Measurements from ENCODE around the gene LHPP.

The LHPP gene

DNA sequence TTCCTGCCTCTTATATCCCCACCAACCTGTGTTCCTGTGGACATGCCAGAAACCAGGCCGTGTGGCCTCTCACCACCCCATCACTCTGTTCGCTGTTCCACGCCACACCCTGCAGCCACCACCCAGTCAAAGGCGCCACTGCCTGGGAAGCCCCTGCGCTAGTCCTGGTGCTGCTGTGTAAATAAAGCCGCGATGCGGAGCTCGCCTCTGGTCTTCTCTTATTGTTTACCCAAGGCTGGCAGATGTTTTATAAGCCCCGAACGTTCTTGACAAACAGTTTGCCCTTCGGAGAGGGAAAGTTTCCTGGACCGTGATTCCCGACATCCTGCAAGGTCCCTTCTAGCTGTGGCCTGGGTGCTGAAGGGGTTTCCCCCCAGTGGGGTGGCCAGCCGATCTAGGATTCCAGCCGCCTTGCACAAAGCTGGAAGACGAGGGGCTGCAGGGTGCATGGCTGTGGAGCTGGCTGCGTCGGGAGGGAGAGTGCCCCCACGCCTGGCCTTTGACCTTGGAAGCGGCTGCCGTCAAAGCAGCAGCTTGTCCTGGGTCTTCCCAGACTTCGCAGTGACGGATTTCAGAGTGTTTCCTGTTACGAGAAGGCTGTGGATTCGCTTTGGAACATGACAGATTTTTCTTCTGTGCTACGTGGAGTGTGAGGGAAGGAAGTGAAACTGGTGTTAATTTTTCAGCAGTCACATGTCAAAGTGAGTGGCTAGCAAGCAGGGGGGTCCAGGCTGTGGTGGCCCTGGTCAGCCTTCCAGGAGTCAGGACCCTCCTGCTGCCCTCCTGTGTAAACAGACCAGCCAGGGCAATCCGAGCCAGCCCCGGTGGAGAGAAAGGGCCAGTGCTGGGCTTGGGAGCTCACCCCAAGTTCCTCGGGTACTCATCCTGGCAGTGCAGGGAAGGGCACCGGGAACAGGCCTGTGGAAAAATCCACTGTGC, 61.6 kb downstream of the LHPP start:
- DNase-seq = no peak

GRCh38 chr10:124523901-124524300, 62.3 kb downstream of the LHPP start:
- no peak for DNase-seq

GRCh38 chr10:124524991-124525653, 63.5 kb downstream of the LHPP start:
- no peak for DNase-seq

DNA sequence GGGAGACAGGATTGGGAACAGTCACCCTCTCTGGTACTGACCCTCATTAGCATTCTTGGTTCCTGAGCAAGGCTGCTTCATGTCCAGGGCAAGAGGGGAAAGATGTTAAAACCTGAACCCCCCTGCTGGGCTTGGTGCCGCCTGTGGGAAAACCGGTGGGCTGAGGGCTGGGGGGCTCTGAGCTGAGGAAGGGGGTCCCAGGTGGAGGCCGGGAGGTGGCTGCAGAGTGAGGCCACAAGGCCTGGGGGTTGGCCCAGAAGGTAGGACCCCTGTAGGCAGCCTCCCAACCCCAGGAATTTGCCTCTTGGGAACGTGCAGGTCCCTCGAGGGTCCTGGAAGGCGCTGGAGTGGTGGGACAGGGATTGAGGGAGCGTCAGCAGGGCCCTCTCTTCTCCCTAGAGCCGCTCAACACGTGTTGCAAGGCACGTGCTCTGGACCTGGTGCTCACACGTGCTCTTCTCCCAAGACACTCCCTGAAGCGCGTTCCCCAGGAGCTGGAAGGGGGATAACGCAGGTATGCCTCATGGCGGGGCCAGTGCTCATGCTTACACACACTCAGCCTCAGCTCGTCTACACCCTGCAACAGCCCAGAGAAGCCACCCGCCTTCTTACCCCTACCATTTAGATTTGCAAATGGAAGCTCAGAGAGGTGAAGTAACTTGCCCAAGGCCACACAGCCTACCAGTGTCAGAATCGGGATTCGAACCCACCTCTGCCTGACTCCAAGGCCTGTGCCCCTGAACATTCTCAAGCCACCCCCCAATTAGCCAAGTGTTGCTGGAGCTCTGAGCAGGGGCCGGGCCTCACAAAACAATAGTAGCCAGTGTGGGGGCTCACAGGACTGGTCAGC, 64.4 kb downstream of the LHPP start:
- no peak for DNase-seq

- DNase-seq = no peak
These were observed 65.1 kb downstream of the LHPP start for GRCh38 chr10:124526621-124527267.

DNA sequence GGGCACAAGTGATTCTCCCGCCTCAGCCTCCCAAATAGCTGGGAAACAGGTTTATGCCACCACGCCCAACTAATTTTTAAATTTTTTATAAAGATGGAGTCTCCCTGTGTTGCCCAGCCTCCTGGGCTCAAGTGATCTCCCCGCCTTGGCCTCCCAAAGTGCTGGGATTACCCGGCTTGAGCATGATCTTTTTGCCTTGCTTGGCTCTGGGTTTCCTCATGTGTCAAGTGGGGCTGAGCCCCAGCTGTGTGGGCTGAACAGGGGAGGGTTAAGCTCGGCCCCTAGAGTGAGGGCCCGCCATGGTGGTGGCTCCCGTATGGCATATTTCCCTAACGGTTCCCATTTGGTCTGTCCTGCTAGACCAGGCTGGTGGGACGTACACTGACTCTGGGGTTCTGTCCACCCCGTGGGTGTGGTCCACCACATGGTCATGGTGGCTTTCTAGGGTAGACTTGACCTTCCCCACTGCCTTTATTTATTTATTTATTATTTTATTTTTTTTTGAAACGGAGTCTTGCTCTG, 66.3 kb downstream of the LHPP start:
- no peak for DNase-seq

- DNase-seq = no peak
These were observed 68.1 kb downstream of the LHPP start for GRCh38 chr10:124529661-124530214.

DNA sequence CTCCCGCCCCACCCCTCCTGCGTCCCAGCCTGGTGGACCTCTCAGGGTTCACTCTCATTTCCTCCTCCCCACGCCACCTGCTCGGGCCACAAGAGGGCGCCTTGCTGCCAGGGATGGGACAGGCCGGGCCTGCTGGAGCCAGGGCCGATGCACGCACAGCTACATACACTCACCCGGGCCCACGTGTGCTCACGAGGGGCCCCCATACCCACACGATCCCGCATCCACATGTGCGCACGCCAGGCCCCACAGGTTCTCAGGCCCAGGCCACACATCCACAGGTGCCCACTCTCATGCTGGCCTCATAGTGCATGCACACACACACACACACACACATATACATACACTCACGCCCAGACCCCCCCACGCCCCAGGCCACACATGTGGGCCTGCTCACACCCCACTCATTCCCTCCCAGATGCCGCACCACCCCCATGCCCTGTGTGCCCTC, 68.6 kb downstream of the LHPP start:
- DNase-seq = peak; percentile 84

- no peak for DNase-seq
These were observed 69.2 kb downstream of the LHPP start for GRCh38 chr10:124530816-124531215.

DNA sequence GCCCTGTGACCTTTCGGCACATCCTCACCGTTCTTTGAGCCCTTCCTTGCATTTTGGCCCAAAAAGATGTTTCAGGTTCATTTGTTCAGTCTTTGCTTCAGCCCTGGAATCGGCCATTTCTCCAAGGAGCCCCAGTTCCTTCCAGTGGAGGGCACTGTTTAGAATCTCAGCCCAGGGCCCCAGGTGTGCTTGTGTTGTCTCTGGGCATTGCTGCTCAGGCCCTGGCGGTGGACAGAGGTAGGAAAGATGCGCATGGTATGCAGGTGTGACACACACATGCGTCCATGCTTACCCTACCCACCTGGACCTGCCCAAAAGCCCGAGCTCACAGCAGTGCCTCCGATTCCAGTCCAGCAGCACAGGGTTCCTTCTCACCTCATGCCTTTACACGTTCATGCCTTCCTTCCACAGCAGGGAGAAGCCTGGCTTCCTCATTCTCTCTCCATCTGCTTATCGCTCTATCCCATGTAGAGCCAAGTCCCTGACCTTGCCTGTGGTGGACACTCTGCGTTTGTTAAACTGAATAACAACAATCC, 70.6 kb downstream of the LHPP start:
- DNase-seq = no peak

DNA sequence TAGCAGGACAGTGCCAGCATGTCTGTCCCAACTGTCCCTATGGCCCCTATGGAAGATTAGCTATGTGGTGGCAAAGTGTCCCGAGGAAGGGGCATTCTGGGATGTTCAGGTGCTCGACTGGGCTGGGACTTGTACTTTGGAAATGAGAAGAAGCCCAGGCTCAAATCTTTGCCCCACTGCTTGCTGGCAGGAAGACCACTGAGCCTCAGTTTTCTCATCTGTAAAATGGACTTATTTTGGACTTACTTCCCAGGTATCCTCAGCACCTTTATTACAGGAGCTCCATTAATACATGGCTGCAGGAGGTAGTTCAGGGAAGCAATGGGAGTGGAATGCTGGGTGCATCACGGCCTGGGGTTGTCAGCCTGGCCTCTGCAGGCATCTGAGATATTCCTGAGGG, 71.2 kb downstream of the LHPP start:
- no peak for DNase-seq

GRCh38 chr10:124533266-124533665, 71.6 kb downstream of the LHPP start:
- DNase-seq = no peak

GRCh38 chr10:124534231-124534798, 72.7 kb downstream of the LHPP start:
- no peak for DNase-seq

DNA sequence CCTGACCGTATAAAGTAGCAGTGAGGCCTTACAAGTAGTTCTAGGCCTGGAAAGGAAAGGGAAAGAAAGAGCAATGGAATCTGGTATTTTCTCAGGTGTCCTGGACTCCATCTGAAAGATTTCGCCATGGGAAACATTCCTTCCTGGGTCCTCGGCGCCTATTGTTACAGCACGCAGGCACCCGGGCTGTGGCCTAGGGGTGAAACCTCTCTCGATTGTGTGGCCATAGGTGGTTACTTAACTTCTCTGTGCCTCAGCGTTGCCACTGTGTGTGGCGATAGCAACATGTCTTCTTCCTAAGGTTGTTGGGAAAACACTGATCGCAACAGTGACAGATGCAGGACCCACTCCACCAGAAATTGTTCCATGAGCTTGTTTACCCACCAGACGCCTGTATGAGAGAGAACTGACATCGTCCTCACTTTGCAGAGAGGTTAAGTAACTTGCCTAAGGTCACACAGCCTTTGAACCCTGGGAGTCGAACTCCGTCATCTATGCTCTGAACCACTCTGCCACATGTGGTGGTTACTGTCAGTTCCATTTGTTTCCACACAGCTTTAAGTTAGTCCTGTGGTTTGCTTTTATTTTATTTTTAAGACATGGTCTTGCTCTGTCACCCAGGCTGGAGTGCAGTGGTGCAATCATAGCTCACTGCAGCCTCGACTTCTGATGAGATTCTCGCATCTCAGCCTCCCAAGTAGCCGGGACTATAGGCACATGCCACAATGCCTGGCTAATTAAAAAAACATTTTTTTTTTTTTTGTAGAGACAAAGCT, 73.4 kb downstream of the LHPP start:
- no peak for DNase-seq

DNA sequence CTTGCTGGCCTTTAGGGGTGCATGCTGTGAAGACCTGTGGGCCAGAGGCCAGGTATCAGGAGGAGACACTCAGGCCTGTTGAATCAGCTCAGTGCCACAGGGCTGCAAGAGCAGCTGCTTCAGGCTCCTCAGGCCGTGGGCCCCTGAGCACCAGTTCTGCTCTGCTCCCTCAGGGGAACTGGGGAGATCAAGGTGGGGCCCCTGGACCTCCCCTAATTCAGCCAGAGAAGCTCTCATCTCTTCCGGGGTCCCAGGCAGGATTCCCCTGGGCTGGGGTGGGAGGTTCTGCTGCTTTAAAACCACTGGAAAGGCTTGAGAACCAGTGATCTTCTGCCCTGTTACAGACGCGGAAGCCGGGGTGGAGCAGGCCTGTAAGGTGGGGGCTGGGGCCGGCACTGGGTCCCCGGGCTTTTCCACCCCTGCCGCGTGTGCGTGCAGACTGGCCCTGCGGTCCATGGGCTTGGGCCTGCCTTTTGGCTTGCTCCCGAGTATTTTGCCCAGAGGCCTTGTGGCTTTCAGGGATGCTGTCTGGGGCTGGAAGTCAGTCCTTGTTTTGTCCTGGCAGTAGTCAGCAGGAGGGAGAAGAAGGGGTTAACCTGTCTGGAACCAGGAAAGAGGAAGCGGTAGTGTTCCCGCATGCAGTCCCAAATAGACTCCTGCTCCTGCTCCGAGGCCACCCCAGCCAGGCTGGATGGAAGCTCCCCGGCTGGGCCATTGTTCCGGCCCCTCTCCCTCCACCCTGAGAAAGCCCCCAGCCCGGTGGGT, 74.3 kb downstream of the LHPP start:
- DNase-seq = no peak

DNA sequence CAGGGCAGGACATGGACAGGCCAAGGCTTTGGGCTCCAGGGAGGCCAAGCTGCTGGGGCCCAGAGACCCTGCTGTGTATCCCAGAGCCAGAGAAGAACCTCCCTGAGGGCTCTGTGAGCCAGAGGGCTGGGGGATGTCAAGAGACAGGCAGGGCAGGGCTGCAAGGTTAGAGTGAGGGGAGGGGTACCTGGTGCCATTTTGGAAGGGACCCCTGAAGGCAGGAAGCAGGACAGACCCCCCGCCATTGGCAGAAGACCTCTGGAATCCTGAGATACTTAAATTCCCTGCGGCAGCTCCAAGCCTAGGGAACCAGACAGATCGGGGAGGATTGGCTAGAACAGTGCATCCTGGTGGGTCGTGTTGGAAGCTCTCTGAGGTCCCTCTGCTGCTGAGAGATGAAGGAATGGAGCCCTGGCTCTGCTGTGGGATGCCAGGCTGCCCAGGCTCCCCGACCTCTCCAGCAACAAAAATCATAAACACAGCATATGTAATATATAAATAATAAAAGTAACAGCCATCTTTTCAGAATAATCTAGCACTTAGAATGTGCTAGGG, 75.0 kb downstream of the LHPP start:
- DNase-seq = no peak

DNA sequence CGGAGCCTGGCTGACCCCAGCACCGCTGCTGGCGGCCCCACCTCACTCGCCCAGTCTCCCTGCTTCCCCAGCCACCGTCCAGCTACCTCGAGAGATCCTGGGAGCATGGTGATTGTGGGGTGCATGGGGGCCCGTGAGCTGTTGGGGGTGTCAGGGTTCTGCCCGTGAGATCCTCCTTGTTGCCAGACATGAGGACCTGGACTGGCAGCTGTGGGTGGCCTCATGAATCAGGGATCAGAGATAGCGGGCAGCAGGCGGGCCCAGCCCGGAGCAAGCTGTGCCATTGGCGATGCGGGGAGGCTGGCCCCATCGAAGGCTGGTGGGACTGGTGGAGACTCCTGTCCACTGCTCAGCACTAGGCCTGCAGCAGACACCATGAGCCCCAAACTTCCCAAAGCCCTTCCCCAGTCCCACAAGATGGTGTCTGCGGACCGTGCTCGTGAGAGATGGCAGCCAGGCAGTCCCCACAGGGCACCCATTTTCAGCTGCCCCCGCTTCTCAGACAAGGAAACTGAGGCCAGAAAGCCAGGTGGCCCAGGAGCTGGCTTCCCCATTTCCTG, 75.6 kb downstream of the LHPP start:
- no peak for DNase-seq

- DNase-seq = no peak
These were observed 76.3 kb downstream of the LHPP start for GRCh38 chr10:124537891-124538290.

GRCh38 chr10:124538706-124539105, 77.1 kb downstream of the LHPP start:
- DNase-seq = no peak

All from stimulated activated CD4-positive, alpha-beta T cell treated with anti-CD3 and anti-CD28 coated beads, Interleukin-12 subunit alpha, Interleukin-12 subunit beta, amount 100 ng/mL, for 4 hours (primary cell).